Measurements from ENCODE around the gene PLAC9. TPM values are rescaled to one million over a fixed set of nuclear protein-coding genes. Genes with fewer than 3 reads are reported as not detected.
A peak's percentile ranks its signal among the peaks of the same experiment; 100 is the strongest.

Gene PLAC9
- total RNA-seq, 1 experiment from 2014 or later = not detected

- H3K4me1 ChIP-seq (ENCODE audit: control insufficient read depth, insufficient read depth, low read length) = peaks cover 6% of the 10 kb centered on the region; the same call in 1 of the 2 replicates
- in situ Hi-C loops (cut with HindIII; ENCODE audit: low pct_unique_long_range_greater_than_20kb, low sequenced_read_pairs) = no loop called here
- H3K27me3 ChIP-seq (ENCODE audit: control insufficient read depth, insufficient read depth, low read length) = no peaks in the 10 kb centered on the region
- H3K9me3 ChIP-seq (ENCODE audit: control insufficient read depth, insufficient read depth, low read depth, low read length) = no peaks in the 10 kb centered on the region
- H3K4me3 ChIP-seq (ENCODE audit: low read depth in 2 of 2, low read length in 2 of 2) = no peak overlapping the region
- H3K27ac ChIP-seq (ENCODE audit: low read length) = no peak overlapping the region
- POLR2A ChIA-PET = no interaction called here
- intact Hi-C loops (cut with micrococcal nuclease; ENCODE audit: unreplicated experiment) = no loop called here
- CTCF ChIA-PET = no interaction called here
- ATAC-seq = peak; percentile 66
- no TSS peak for BruUV-seq (replicated peaks)
- no peaks in the 10 kb centered on the region for H3K36me3 ChIP-seq (ENCODE audit: control insufficient read depth, insufficient read depth, low read length)
- TF ChIP-seq POLR2AphosphoS5 (IDR thresholded peaks at IDR 0.05; ENCODE audit: low read depth, low read length) (no peak), TCF7L2 (IDR thresholded peaks at IDR 0.05; ENCODE audit: low read depth, low read length) (no peak), SIN3A (IDR thresholded peaks at IDR 0.05; ENCODE audit: borderline replicate concordance, insufficient read depth, low read depth, low read length) (no peak), REST (IDR thresholded peaks at IDR 0.05; ENCODE audit: insufficient read depth in 1 of 2, low read depth in 2 of 2, low read length in 1 of 2) (no peak), CTCF (IDR thresholded peaks at IDR 0.05) (no peak)
- DNase-seq (ENCODE audit: low read depth, low spot score) = no peak
Observed at GRCh38 chr10:80186364-80187012, 54.0 kb downstream of the PLAC9 start.

- Histone ChIP-seq H3K4me3 (ENCODE audit: low read depth in 2 of 2, low read length in 2 of 2) (no peak overlapping the region), H3K27me3 (ENCODE audit: control insufficient read depth, insufficient read depth, low read length) (no peaks in the 10 kb centered on the region), H3K4me1 (ENCODE audit: control insufficient read depth, insufficient read depth, low read length) (peaks cover 6% of the 10 kb centered on the region; the same call in 1 of the 2 replicates), H3K9me3 (ENCODE audit: control insufficient read depth, insufficient read depth, low read depth, low read length) (no peaks in the 10 kb centered on the region), H3K27ac (ENCODE audit: low read length) (no peak overlapping the region), H3K36me3 (ENCODE audit: control insufficient read depth, insufficient read depth, low read length) (no peaks in the 10 kb centered on the region)
- intact Hi-C loops (cut with micrococcal nuclease; ENCODE audit: unreplicated experiment) = no loop called here
- POLR2A ChIA-PET = no interaction called here
- no TSS peak for BruUV-seq (replicated peaks)
- ATAC-seq (no peak), DNase-seq (ENCODE audit: low read depth, low spot score) (no peak)
- in situ Hi-C loops (cut with HindIII; ENCODE audit: low pct_unique_long_range_greater_than_20kb, low sequenced_read_pairs) = no loop called here
- TF ChIP-seq TCF7L2 (IDR thresholded peaks at IDR 0.05; ENCODE audit: low read depth, low read length) = no peak
- TF ChIP-seq SIN3A (IDR thresholded peaks at IDR 0.05; ENCODE audit: borderline replicate concordance, insufficient read depth, low read depth, low read length) = no peak
- TF ChIP-seq CTCF (IDR thresholded peaks at IDR 0.05) = no peak
- TF ChIP-seq POLR2AphosphoS5 (IDR thresholded peaks at IDR 0.05; ENCODE audit: low read depth, low read length) = no peak
- TF ChIP-seq REST (IDR thresholded peaks at IDR 0.05; ENCODE audit: insufficient read depth in 1 of 2, low read depth in 2 of 2, low read length in 1 of 2) = no peak
- CTCF ChIA-PET = no interaction called here
Observed at GRCh38 chr10:80187060-80187459, 54.5 kb downstream of the PLAC9 start.
